GM18873 (cell line): Measurements from ENCODE around the gene UNC13C.

Experiments used
- ATAC-seq: cut with Tn5 transposase; IDR thresholded peaks from one replicate; pipeline ENCODE4 v1.9.1; 2021; ENCODE audit warnings: mild to moderate bottlenecking, moderate library complexity, moderate number of reproducible peaks; ENCODE audit not compliant: unreplicated experiment, low FRiP score

The UNC13C gene

GRCh38 chr15:54608876-54609835, 630.9 kb downstream of the UNC13C start:
- ATAC-seq = no peak

GRCh38 chr15:54618120-54618519, 639.9 kb downstream of the UNC13C start:
- ATAC-seq = no peak

GRCh38 chr15:54619180-54619579, 640.9 kb downstream of the UNC13C start:
- ATAC-seq = no peak

- no peak for ATAC-seq
These were observed 642.7 kb downstream of the UNC13C start for GRCh38 chr15:54620916-54621315.

GRCh38 chr15:54636147-54636546, 657.9 kb downstream of the UNC13C start:
- no peak for ATAC-seq

GRCh38 chr15:54638666-54639065, 660.4 kb downstream of the UNC13C start:
- no peak for ATAC-seq

- ATAC-seq = no peak
These were observed 662.6 kb downstream of the UNC13C start for GRCh38 chr15:54640873-54641272.

GRCh38 chr15:54644796-54645195, 666.6 kb downstream of the UNC13C start:
- no peak for ATAC-seq

GRCh38 chr15:54659646-54660045, 681.4 kb downstream of the UNC13C start:
- no peak for ATAC-seq

- ATAC-seq = no peak
These were observed 682.1 kb downstream of the UNC13C start for GRCh38 chr15:54660356-54660755.

GRCh38 chr15:54675241-54675640, 697.0 kb downstream of the UNC13C start:
- ATAC-seq = no peak

- ATAC-seq = no peak
These were observed 703.3 kb downstream of the UNC13C start for GRCh38 chr15:54681584-54681983.
